Smooth muscle cell (in vitro differentiated cells): Measurements from ENCODE around the gene ACAP1. TPM values are rescaled to one million over a fixed set of nuclear protein-coding genes. Genes with fewer than 3 reads are reported as not detected.

Source experiments
- DNase-seq: peaks from one replicate; lab custom pipeline; 2025; ENCODE audit not compliant: unreplicated experiment; lab: John Stamatoyannopoulos, UW
- H2AFZ ChIP-seq: fragments of 200-600 bp; sonication (generic); 2 replicates; pipeline ENCODE4 v1.6.0; 2016; ENCODE audit warnings: antibody characterized with exemption, low read depth, mild to moderate bottlenecking
- H3F3A ChIP-seq: fragments of 200-600 bp; sonication (generic); 2 replicates; pipeline ENCODE4 v1.6.0; 2017; ENCODE audit warnings: antibody characterized with exemption, low read depth
- H3K27ac ChIP-seq: fragments of 200-600 bp; sonication (generic); 2 replicates; pipeline ENCODE4 v1.5.1; 2016; ENCODE audit warnings: low read depth, mild to moderate bottlenecking
- H3K27me3 ChIP-seq: fragments of 200-600 bp; sonication (generic); 2 replicates; pipeline ENCODE4 v1.6.1; 2016; ENCODE audit warnings: low read depth, mild to moderate bottlenecking
- H3K36me3 ChIP-seq: fragments of 200-600 bp; sonication (generic); 2 replicates; pipeline ENCODE4 v1.5.1; 2016; ENCODE audit warnings: low read depth
- H3K4me1 ChIP-seq: fragments of 200-600 bp; sonication (generic); 2 replicates; pipeline ENCODE4 v1.5.1; 2016; ENCODE audit warnings: low read depth
- H3K4me2 ChIP-seq: fragments of 200-600 bp; sonication (generic); 2 replicates; pipeline ENCODE4 v1.6.0; 2016; ENCODE audit warnings: mild to moderate bottlenecking
- H3K4me3 ChIP-seq: fragments of 200-600 bp; sonication (generic); 2 replicates; pipeline ENCODE4 v1.5.1; 2016; ENCODE audit warnings: mild to moderate bottlenecking
- H3K79me2 ChIP-seq: fragments of 200-600 bp; sonication (generic); 2 replicates; pipeline ENCODE4 v1.6.0; 2016; ENCODE audit warnings: low read depth, mild to moderate bottlenecking
- H3K9ac ChIP-seq: fragments of 200-600 bp; sonication (generic); 2 replicates; pipeline ENCODE4 v1.6.0; 2016; ENCODE audit warnings: low read depth
- H3K9me3 ChIP-seq: fragments of 200-600 bp; sonication (generic); replicated peaks from 2 replicates; pipeline ENCODE4 v1.5.1; 2016; ENCODE audit warnings: low read depth
- H4K20me1 ChIP-seq: fragments of 200-600 bp; sonication (generic); 2 replicates; pipeline ENCODE4 v1.6.0; 2016; ENCODE audit warnings: low read depth
- WGBS: methylation state at CpG from one replicate; pipeline ENCODE4 v1.1.7; 2016; ENCODE audit warnings: low lambda C conversion rate; 5-methylcytosine and 5-hydroxymethylcytosine counted together
- polyA plus RNA-seq: library from polyadenylated mRNA; unstranded; fragments of >200 nt; fragmentation: Nextera tagmentation; extraction: Ambion mirVana; gene quantifications from 2 replicates; pipeline ENCODE4 v1.2.1, GENCODE V29; 2016
- total RNA-seq: library from RNA; depleted of rRNA; stranded (reverse); fragments of >200 nt; gene quantifications from 2 replicates; pipeline ENCODE4 v1.2.3, GENCODE V29; 2014
- TF ChIP-seq, protein P1 (sequence below): fragments of 200-600 bp; sonication (generic); IDR thresholded peaks from 2 replicates; pipeline ENCODE4 v1.5.1; 2017; ENCODE audit warnings: borderline replicate concordance, mild to moderate bottlenecking, antibody characterized with exemption; ENCODE audit not compliant: insufficient read depth, poor library complexity, severe bottlenecking

The ACAP1 gene
- total and polyA plus RNA-seq, 2 experiments from 2014 or later = 15.2 to 31.6 TPM

GRCh38 chr17:7328009-7328408 lies 8.3 kb upstream of the ACAP1 start:
- H3F3A ChIP-seq = no peaks in the 10 kb centered on the region
- no peaks in the 10 kb centered on the region for H3K36me3 ChIP-seq
- TF ChIP-seq, protein P1, sequence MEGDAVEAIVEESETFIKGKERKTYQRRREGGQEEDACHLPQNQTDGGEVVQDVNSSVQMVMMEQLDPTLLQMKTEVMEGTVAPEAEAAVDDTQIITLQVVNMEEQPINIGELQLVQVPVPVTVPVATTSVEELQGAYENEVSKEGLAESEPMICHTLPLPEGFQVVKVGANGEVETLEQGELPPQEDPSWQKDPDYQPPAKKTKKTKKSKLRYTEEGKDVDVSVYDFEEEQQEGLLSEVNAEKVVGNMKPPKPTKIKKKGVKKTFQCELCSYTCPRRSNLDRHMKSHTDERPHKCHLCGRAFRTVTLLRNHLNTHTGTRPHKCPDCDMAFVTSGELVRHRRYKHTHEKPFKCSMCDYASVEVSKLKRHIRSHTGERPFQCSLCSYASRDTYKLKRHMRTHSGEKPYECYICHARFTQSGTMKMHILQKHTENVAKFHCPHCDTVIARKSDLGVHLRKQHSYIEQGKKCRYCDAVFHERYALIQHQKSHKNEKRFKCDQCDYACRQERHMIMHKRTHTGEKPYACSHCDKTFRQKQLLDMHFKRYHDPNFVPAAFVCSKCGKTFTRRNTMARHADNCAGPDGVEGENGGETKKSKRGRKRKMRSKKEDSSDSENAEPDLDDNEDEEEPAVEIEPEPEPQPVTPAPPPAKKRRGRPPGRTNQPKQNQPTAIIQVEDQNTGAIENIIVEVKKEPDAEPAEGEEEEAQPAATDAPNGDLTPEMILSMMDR = no peak
- H3K27ac ChIP-seq = no peak overlapping the region
- H3K4me3 ChIP-seq = peak overlapping the region; percentile 77
- no peak for DNase-seq
- no peaks in the 10 kb centered on the region for H3K9me3 ChIP-seq
- no peaks in the 10 kb centered on the region for H3K27me3 ChIP-seq
- WGBS = 70% methylated on average over 1 of the region's 1 CpG
- H3K9ac ChIP-seq = no peak overlapping the region
- peaks cover 14% of the 10 kb centered on the region for H3K4me1 ChIP-seq
- no peak overlapping the region for H2AFZ ChIP-seq
- no peaks in the 10 kb centered on the region for H4K20me1 ChIP-seq
- peak overlapping the region; percentile 93 for H3K4me2 ChIP-seq
- H3K79me2 ChIP-seq = peaks cover 10% of the 10 kb centered on the region

GRCh38 chr17:7328840-7329373 lies 7.4 kb upstream of the ACAP1 start, which contains the start of gene NEURL4:
TSS of gene NEURL4 (minus strand) at chr17:7329335. CDS start at chr17:7329312, 23 bp downstream.
- peak within 1 kb of the TSS; percentile 77 for H3K4me3 ChIP-seq
- TF ChIP-seq, protein P1 = no peak
- peaks cover 14% of the 10 kb centered on the region for H3K4me1 ChIP-seq
- no peaks in the 10 kb centered on the region for H3K27me3 ChIP-seq
- H4K20me1 ChIP-seq = no peaks in the 10 kb centered on the region
- no peaks in the 10 kb centered on the region for H3K36me3 ChIP-seq
- H3K9ac ChIP-seq = peak within 1 kb of the TSS; percentile 76
- H3K4me2 ChIP-seq = peak within 1 kb of the TSS; percentile 93
- H2AFZ ChIP-seq = peak within 1 kb of the TSS; percentile 81
- 1% methylated on average over 43 of the region's 50 CpGs for WGBS
- peaks cover 10% of the 10 kb centered on the region for H3K79me2 ChIP-seq
- H3K9me3 ChIP-seq = no peaks in the 10 kb centered on the region
- H3K27ac ChIP-seq = peak within 1 kb of the TSS; percentile 79
- DNase-seq = no peak
- H3F3A ChIP-seq = no peaks in the 10 kb centered on the region

DNA sequence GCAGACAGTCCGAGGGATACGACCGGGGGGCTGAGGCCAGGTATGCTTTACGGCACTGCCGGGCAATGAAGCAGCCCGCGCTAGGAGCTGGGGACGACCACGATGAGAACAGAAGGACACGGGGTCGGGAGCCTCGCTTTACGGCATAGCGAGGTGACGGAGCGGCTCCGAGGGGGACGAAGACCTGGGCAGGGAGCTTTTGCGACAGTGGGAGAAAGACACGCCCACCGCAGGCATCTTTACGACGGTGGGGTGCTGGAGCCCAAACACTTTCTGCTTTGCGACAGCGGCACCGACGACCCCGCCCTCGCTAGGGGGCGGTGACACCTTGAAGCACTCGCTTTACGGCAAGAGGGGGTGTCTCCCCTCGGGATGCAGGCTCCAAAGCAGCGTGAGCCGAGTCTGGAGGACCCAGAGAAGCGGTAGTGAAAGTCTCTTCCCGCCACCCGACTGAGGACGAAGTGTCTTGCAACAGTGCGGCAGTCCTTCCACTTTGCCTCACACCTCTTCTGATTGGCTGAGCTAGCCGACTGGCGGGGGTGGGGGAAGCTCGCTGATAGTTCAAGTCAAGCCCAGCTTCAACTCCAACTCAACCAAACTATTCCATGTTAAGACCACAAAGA lies 6.8 kb upstream of the ACAP1 start:
- no peaks in the 10 kb centered on the region for H3K27me3 ChIP-seq
- H3K79me2 ChIP-seq = peaks cover 10% of the 10 kb centered on the region
- H2AFZ ChIP-seq = peak overlapping the region; percentile 81
- TF ChIP-seq, protein P1 = no peak
- peak overlapping the region; percentile 77 for H3K4me3 ChIP-seq
- peaks cover 14% of the 10 kb centered on the region for H3K4me1 ChIP-seq
- peak; percentile 90 for DNase-seq
- H3K36me3 ChIP-seq = no peaks in the 10 kb centered on the region
- no peaks in the 10 kb centered on the region for H3K9me3 ChIP-seq
- H3K27ac ChIP-seq = peak overlapping the region; percentile 79
- H3K9ac ChIP-seq = peak overlapping the region; percentile 76
- H3F3A ChIP-seq = no peaks in the 10 kb centered on the region
- H4K20me1 ChIP-seq = no peaks in the 10 kb centered on the region
- H3K4me2 ChIP-seq = peak overlapping the region; percentile 93
- WGBS = under 1% methylated on average over 43 of the region's 43 CpGs
